HepG2 (cell line): ENCODE data around the gene ERFL. TPM values are rescaled to one million over a fixed set of nuclear protein-coding genes. Genes with fewer than 3 reads are reported as not detected.

Source experiments
- ARNT ChIP-seq: fragments of 450-650 bp; IDR thresholded peaks from 2 replicates; pipeline ENCODE4 v1.6.1; 2017
- ELF3 ChIP-seq: IDR thresholded peaks from 2 replicates; pipeline ENCODE4 v1.6.1; 2016; ENCODE audit warnings: missing genetic modification reagents, missing compliant biosample characterization
- GPBP1L1 ChIP-seq: sonication (generic); formaldehyde crosslinking; IDR thresholded peaks from 2 replicates; pipeline ENCODE4 v1.5.0; 2020; ENCODE audit warnings: mild to moderate bottlenecking, missing genetic modification reagents
- HDAC6 ChIP-seq: fragments of 200-600 bp; sonication (generic); IDR thresholded peaks from 2 replicates; pipeline ENCODE4 v1.7.0; 2017; ENCODE audit warnings: mild to moderate bottlenecking, antibody characterized with exemption, low read length, low read depth
- IKZF1 ChIP-seq: fragments of 450-650 bp; IDR thresholded peaks from 2 replicates; pipeline ENCODE4 v1.7.1; 2016
- MXD3 ChIP-seq: IDR thresholded peaks from 2 replicates; pipeline ENCODE4 v1.6.1; 2016; ENCODE audit warnings: mild to moderate bottlenecking, missing biosample characterization, missing genetic modification reagents
- MYC ChIP-seq: sonication (generic); formaldehyde crosslinking; IDR thresholded peaks from 2 replicates; pipeline ENCODE4 v1.9.0; 2021; ENCODE audit warnings: missing genetic modification reagents, borderline replicate concordance
- NR2F6 ChIP-seq, 2 experiments: IDR thresholded peaks; 2 replicates each; pipeline ENCODE4 v1.6.1; 2016; ENCODE audit warnings: antibody characterized with exemption in 1 of 2, mild to moderate bottlenecking in 1 of 2
- POLR2G ChIP-seq: fragments of 200-400 bp; formaldehyde crosslinking; IDR thresholded peaks from 2 replicates; pipeline ENCODE4 v1.6.1; 2018; ENCODE audit warnings: mild to moderate bottlenecking, low read depth, low read length, moderate library complexity
- REXO4 ChIP-seq: sonication (generic); formaldehyde crosslinking; IDR thresholded peaks from 2 replicates; pipeline ENCODE4 v1.8.0; 2022; ENCODE audit warnings: missing genetic modification reagents, mild to moderate bottlenecking, borderline replicate concordance
- RXRB ChIP-seq: IDR thresholded peaks from 2 replicates; pipeline ENCODE4 v1.6.1; 2016; ENCODE audit warnings: borderline replicate concordance, missing genetic modification reagents, missing compliant biosample characterization
- SOX5 ChIP-seq: IDR thresholded peaks from 2 replicates; pipeline ENCODE4 v1.6.1; 2016; ENCODE audit warnings: borderline replicate concordance
- TCF7L2 ChIP-seq: IDR thresholded peaks from 2 replicates; pipeline ENCODE4 v1.6.1; 2011; ENCODE audit warnings: mild to moderate bottlenecking, low read depth, low read length, moderate library complexity
- ZBTB26 ChIP-seq: IDR thresholded peaks from 2 replicates; pipeline ENCODE4 v1.6.1; 2016; ENCODE audit warnings: missing compliant biosample characterization, missing genetic modification reagents, borderline replicate concordance
- ZBTB44 ChIP-seq: sonication (generic); formaldehyde crosslinking; IDR thresholded peaks from 2 replicates; pipeline ENCODE4 v1.4.0; 2020; ENCODE audit warnings: missing genetic modification reagents
- ZFP36L1 ChIP-seq: sonication (generic); formaldehyde crosslinking; IDR thresholded peaks from 2 replicates; pipeline ENCODE4 v1.8.0; 2022; ENCODE audit warnings: mild to moderate bottlenecking, missing genetic modification reagents, moderate library complexity
- ZNF124 ChIP-seq: sonication (generic); formaldehyde crosslinking; IDR thresholded peaks from 2 replicates; pipeline ENCODE4 v1.4.0; 2020; ENCODE audit warnings: missing genetic modification reagents
- ZNF160 ChIP-seq: sonication (generic); formaldehyde crosslinking; IDR thresholded peaks from 2 replicates; pipeline ENCODE4 v1.8.0; 2022; ENCODE audit warnings: mild to moderate bottlenecking, inconsistent platforms, missing genetic modification reagents
- ZNF205 ChIP-seq: IDR thresholded peaks from 2 replicates; pipeline ENCODE4 v1.6.1; 2018; ENCODE audit warnings: missing biosample characterization, missing genetic modification reagents
- ZNF232 ChIP-seq: sonication (generic); formaldehyde crosslinking; IDR thresholded peaks from 2 replicates; pipeline ENCODE4 v1.4.0; 2020; ENCODE audit warnings: missing genetic modification reagents, borderline replicate concordance
- ZNF44 ChIP-seq: sonication (generic); formaldehyde crosslinking; IDR thresholded peaks from 2 replicates; pipeline ENCODE4 v1.5.1; 2020; ENCODE audit warnings: mild to moderate bottlenecking, missing genetic modification reagents
- ZNF639 ChIP-seq: conservative IDR thresholded peaks from 2 replicates; pipeline ENCODE4 v1.6.1; 2018; ENCODE audit warnings: missing genetic modification reagents
- ZNF777 ChIP-seq: sonication (generic); formaldehyde crosslinking; IDR thresholded peaks from 2 replicates; pipeline ENCODE4 v1.4.0; 2020; ENCODE audit warnings: missing genetic modification reagents
- ZNF883 ChIP-seq: sonication (generic); formaldehyde crosslinking; IDR thresholded peaks from 2 replicates; pipeline ENCODE4 v1.5.1; 2020; ENCODE audit warnings: mild to moderate bottlenecking, missing genetic modification reagents; ENCODE audit errors: not compliant biosample characterization
- ZSCAN29 ChIP-seq: sonication (generic); formaldehyde crosslinking; conservative IDR thresholded peaks from 2 replicates; pipeline ENCODE4 v1.4.0; 2020; ENCODE audit warnings: mild to moderate bottlenecking, missing genetic modification reagents
- ZSCAN9 ChIP-seq: IDR thresholded peaks from 2 replicates; pipeline ENCODE4 v1.6.1; 2016; ENCODE audit warnings: borderline replicate concordance
- polyA plus RNA-seq, 8 experiments: library from polyadenylated mRNA; depleted of rRNA in 3 of 8; stranded (reverse) in 7 of 8; unstranded in 1 of 8; fragments of >200 nt; fragmentation: Illumina TruSeq in 4 of 8; extraction: Trizol in 4 of 8; gene quantifications; 2 replicates each; pipeline versions ENCODE4 v1.2.1 to v1.2.3, GENCODE V29; 2011 to 2016; ENCODE audit warnings: low read depth in 4 of 8, missing spikeins in 1 of 8, mixed read lengths in 1 of 8; ENCODE audit not compliant: insufficient read depth in 1 of 8
- total RNA-seq, 5 experiments: library from RNA; depleted of rRNA; stranded (reverse); fragments of >200 nt; fragmentation: Illumina TruSeq; extraction: Trizol; gene quantifications; 2 replicates each; pipeline ENCODE4 v1.2.3, GENCODE V29; 2016; ENCODE audit warnings: low read depth in 1 of 5

ERFL gene
- total and polyA plus RNA-seq, 2 of the 13 experiments (the other 11 are each of a cell fraction or from before 2014, with no cell fraction given) = not detected

GRCh38 chr19:41859618-41860418 is 68.4 kb downstream of the ERFL start, which contains the start of gene RPS19 (continued):
- no peak for TF ChIP-seq ARNT
- TF ChIP-seq POLR2G = peak; percentile 96
- no peak for TF ChIP-seq GPBP1L1
- no peak for TF ChIP-seq REXO4
- peak; percentile 48 for TF ChIP-seq RXRB
- TF ChIP-seq ZBTB26 (CRISPR knock-in tag) = no peak; the same call in 1 of the 2 replicates
- no peak; the same call in 1 of the 2 replicates for TF ChIP-seq ZNF205 (CRISPR knock-in tag)
- TF ChIP-seq ZSCAN9 (CRISPR knock-in tag) = no peak
- peak; percentile 53; the same call in 1 of the 2 replicates for TF ChIP-seq ZFP36L1 (CRISPR knock-in tag)
- no peak for TF ChIP-seq ZNF777 (CRISPR knock-in tag)
- peak; percentile 83 for TF ChIP-seq ZNF639 (CRISPR knock-in tag)
- peak; percentile 43 for TF ChIP-seq ZNF883 (CRISPR knock-in tag)
- TF ChIP-seq TCF7L2 = no peak
- TF ChIP-seq ZBTB44 = no peak
- TF ChIP-seq MXD3 (CRISPR knock-in tag) = 0 out of 2 replicates have a peak, but pooled peaks have one; percentile 33
- TF ChIP-seq ZSCAN29 = no peak
- TF ChIP-seq ZNF232 = no peak
- peak; percentile 37; the same call in 1 of the 2 replicates for TF ChIP-seq ZNF160 (CRISPR knock-in tag)
- TF ChIP-seq ZNF44 = no peak
- no peak for TF ChIP-seq IKZF1
- peak; percentile 12; the same call in 1 of the 2 replicates for TF ChIP-seq SOX5 (CRISPR knock-in tag)
- TF ChIP-seq HDAC6 = no peak
- TF ChIP-seq ZNF124 (CRISPR knock-in tag) = no peak
- peak; percentile 94 for TF ChIP-seq MYC (CRISPR knock-in tag)
- peak; percentile 18; the same call in 1 of the 2 replicates for TF ChIP-seq NR2F6 (IDR thresholded peaks at IDR 0.05)
- peak; percentile 37 for TF ChIP-seq NR2F6 (CRISPR knock-in tag; IDR thresholded peaks at IDR 0.05)
- TF ChIP-seq ELF3 (CRISPR knock-in tag) = peak; percentile 78
